ENCODE data around the gene KIAA0408. TPM values are rescaled to one million over a fixed set of nuclear protein-coding genes. Genes with fewer than 3 reads are reported as not detected.

KIAA0408 gene
- 0.45 to 1.2 TPM in 2 of 3 replicates, not detected in the other for total RNA-seq
- long read RNA-seq: 0 reads

DNA sequence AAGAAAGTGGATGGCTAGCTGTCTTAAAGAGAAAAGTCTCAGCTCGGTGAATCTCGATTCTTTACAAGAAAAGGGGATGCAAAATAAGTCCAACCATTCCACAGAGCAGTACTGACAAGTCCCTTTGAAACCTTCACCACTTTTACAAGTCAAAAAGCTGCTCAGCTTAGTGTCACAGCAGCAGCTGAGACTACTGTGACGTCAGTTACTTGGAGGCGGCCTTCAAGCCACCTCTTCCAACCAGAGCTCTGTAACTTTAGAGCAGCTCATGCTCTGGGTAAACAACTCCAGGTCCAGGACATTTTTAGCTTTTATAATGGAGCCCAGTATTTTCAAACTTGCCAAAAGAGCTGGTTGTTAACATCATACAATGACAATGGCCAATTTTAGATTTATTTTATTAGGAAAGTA is at the start of gene KIAA0408:
Gene KIAA0408 (minus strand): TSS at position 159 of the 411 bp plus-strand sequence. CDS start 5,408 bp downstream, outside the sequence.
- H3K4me3 Mint-ChIP-seq (ENCODE audit: unreplicated experiment): no peak within 1 kb of the TSS
- H3K36me3 Mint-ChIP-seq (ENCODE audit: low read depth): no peaks in the 10 kb centered on the region
- no peaks in the 10 kb centered on the region for H3K9me3 Mint-ChIP-seq (ENCODE audit: low read depth)
- peaks cover 39% of the 10 kb centered on the region for H3K4me1 Mint-ChIP-seq (ENCODE audit: low read depth)
- DNase-seq (ENCODE audit: low spot score): no peak
- TF ChIP-seq, protein P1, sequence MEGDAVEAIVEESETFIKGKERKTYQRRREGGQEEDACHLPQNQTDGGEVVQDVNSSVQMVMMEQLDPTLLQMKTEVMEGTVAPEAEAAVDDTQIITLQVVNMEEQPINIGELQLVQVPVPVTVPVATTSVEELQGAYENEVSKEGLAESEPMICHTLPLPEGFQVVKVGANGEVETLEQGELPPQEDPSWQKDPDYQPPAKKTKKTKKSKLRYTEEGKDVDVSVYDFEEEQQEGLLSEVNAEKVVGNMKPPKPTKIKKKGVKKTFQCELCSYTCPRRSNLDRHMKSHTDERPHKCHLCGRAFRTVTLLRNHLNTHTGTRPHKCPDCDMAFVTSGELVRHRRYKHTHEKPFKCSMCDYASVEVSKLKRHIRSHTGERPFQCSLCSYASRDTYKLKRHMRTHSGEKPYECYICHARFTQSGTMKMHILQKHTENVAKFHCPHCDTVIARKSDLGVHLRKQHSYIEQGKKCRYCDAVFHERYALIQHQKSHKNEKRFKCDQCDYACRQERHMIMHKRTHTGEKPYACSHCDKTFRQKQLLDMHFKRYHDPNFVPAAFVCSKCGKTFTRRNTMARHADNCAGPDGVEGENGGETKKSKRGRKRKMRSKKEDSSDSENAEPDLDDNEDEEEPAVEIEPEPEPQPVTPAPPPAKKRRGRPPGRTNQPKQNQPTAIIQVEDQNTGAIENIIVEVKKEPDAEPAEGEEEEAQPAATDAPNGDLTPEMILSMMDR (IDR thresholded peaks at IDR 0.05): no peak
- no peak within 1 kb of the TSS for H3K27ac Mint-ChIP-seq (ENCODE audit: unreplicated experiment)
- H3K27me3 Mint-ChIP-seq (ENCODE audit: low read depth): no peaks in the 10 kb centered on the region

DNA sequence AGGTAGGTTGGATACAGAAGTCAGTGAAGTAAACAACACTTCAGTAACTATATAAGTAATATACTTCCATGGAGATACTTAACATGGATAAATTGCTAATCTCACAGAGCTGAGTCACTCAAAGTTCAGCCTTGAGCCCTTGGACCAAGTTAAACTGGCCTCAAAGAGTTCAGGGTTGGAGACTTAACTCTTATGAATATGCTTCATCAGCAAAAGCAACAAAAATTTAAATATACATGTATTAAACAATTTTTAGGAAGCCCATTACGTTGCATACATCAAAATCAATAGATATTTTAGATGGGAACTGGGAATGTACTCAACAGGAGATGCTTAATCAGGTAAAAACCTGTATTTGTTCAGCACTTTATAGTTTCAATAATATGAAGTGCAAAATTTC is 47.7 kb upstream of the KIAA0408 start:
- Mint-ChIP-seq H3K9me3 (ENCODE audit: low read depth) (peaks cover 6% of the 10 kb centered on the region), H3K27ac (ENCODE audit: unreplicated experiment) (no peak overlapping the region), H3K27me3 (ENCODE audit: low read depth) (no peaks in the 10 kb centered on the region), H3K4me1 (ENCODE audit: low read depth) (no peaks in the 10 kb centered on the region), H3K36me3 (ENCODE audit: low read depth) (peaks cover 4% of the 10 kb centered on the region), H3K4me3 (ENCODE audit: unreplicated experiment) (no peak overlapping the region)
- DNase-seq (ENCODE audit: low spot score): no peak
- TF ChIP-seq, protein P1 (IDR thresholded peaks at IDR 0.05): no peak

DNA sequence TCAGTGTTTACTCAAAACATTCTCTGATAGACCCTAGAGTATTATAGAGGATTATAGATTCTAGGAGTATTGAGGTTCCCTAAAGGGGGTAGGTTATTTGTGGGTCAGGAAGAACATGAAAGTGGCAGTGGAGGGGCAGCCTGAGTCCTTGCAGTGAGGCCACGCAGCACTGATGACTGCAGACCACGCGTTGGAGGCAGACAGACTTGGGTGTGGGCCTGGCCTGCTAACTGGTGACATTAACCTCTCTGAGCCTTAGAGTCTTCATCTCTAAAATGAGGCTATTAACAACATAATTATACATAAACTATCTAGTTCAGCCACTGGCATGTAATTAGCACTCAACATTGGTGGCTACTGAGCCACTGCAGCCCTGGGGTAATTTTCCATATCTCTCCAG is 43.8 kb upstream of the KIAA0408 start:
- no peak overlapping the region for H3K27ac Mint-ChIP-seq (ENCODE audit: unreplicated experiment)
- H3K36me3 Mint-ChIP-seq (ENCODE audit: low read depth): no peaks in the 10 kb centered on the region
- H3K4me1 Mint-ChIP-seq (ENCODE audit: low read depth): no peaks in the 10 kb centered on the region
- TF ChIP-seq, protein P1 (IDR thresholded peaks at IDR 0.05): no peak
- no peak overlapping the region for H3K4me3 Mint-ChIP-seq (ENCODE audit: unreplicated experiment)
- DNase-seq (ENCODE audit: low spot score): no peak
- no peaks in the 10 kb centered on the region for H3K9me3 Mint-ChIP-seq (ENCODE audit: low read depth)
- H3K27me3 Mint-ChIP-seq (ENCODE audit: low read depth): no peaks in the 10 kb centered on the region

DNA sequence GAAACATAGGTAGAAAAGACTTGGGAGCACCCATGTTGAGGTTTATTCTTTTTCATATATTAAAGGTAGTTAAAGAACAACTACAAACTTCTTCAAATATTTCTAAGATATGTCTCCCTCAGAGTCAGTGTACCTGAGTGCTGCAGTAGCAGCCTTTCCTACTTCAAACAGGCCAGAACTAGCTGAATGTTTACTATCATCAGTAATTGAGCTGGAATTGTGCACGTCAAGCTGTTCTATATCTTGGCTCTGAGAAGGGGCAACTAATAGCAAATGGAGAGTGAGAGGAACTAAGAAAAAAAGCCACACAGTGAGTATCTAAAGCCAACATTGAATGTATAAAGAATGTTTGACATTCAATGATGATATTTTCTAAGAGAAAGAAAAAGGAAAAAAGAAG is 38.2 kb upstream of the KIAA0408 start:
- Mint-ChIP-seq H3K4me3 (ENCODE audit: unreplicated experiment) (no peak overlapping the region), H3K27me3 (ENCODE audit: low read depth) (no peaks in the 10 kb centered on the region), H3K27ac (ENCODE audit: unreplicated experiment) (no peak overlapping the region), H3K9me3 (ENCODE audit: low read depth) (no peaks in the 10 kb centered on the region), H3K4me1 (ENCODE audit: low read depth) (no peaks in the 10 kb centered on the region), H3K36me3 (ENCODE audit: low read depth) (no peaks in the 10 kb centered on the region)
- DNase-seq (ENCODE audit: low spot score): no peak
- TF ChIP-seq, protein P1 (IDR thresholded peaks at IDR 0.05): no peak

DNA sequence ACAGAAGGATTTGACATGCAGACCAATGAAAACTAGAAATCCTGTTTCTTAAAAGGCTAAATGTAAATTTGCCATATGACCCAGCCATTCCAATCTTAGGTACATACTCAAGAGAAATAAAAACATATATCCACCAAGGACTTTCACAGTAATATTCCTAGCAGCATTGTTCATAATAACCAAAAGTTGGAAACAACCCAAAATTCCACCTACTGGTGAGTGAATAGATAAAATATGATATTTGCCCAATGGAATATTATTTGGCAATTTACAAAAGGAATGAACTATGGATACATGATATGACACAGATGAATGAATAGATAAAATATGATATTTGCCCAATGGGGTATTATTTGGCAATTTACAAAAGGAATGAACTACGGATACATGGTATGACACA is 37.3 kb upstream of the KIAA0408 start:
- no peaks in the 10 kb centered on the region for H3K9me3 Mint-ChIP-seq (ENCODE audit: low read depth)
- TF ChIP-seq, protein P1 (IDR thresholded peaks at IDR 0.05): peak; percentile 25
- no peaks in the 10 kb centered on the region for H3K27me3 Mint-ChIP-seq (ENCODE audit: low read depth)
- H3K36me3 Mint-ChIP-seq (ENCODE audit: low read depth): no peaks in the 10 kb centered on the region
- H3K4me1 Mint-ChIP-seq (ENCODE audit: low read depth): no peaks in the 10 kb centered on the region
- no peak for DNase-seq (ENCODE audit: low spot score)
- H3K27ac Mint-ChIP-seq (ENCODE audit: unreplicated experiment): no peak overlapping the region
- H3K4me3 Mint-ChIP-seq (ENCODE audit: unreplicated experiment): no peak overlapping the region
